Sigmoid colon (tissue), 7 donors: Measurements from ENCODE around the gene JMJD1C. TPM values are rescaled to one million over a fixed set of nuclear protein-coding genes. Genes with fewer than 3 reads are reported as not detected.

Source experiments
- DNase-seq: peaks from one replicate; pipeline ENCODE4 v3.0.0-alpha.2; 2019
- H3K27ac ChIP-seq, 4 donors: fragments of 200-600 bp; sonication (generic); one replicate each; pipeline ENCODE4 v1.5.1; 2016 to 2019; ENCODE audit warnings: mild to moderate bottlenecking in 1 of 4
- H3K27me3 ChIP-seq, 3 donors: fragments of 200-600 bp; sonication (generic); one replicate each; pipeline ENCODE4 v1.5.1; 2019; ENCODE audit warnings: mild to moderate bottlenecking in 1 of 3
- H3K36me3 ChIP-seq, 4 donors: fragments of 200-600 bp; sonication (generic); one replicate each; pipeline ENCODE4 v1.5.1; 2016 to 2019
- H3K4me1 ChIP-seq, 4 donors: fragments of 200-600 bp; sonication (generic); one replicate each; pipeline ENCODE4 v1.5.1; 2017 to 2019
- H3K4me3 ChIP-seq, 4 donors: fragments of 200-600 bp; sonication (generic); one replicate each; pipeline ENCODE4 v1.5.1; 2017 to 2019; ENCODE audit warnings: mild to moderate bottlenecking in 2 of 4, moderate library complexity in 1 of 4
- H3K9me3 ChIP-seq, 4 donors: fragments of 200-600 bp in 3 of 4; sonication (generic) in 3 of 4; one replicate each; pipeline versions ENCODE4 v1.5.1 to v1.6.1; 2013 to 2019
- CTCF ChIP-seq, 4 experiments: fragments of 450-650 bp in 3 of 4; fragments of 200-600 bp in 1 of 4; IDR thresholded peaks; one replicate each; pipeline ENCODE4 v1.5.1; 2016 to 2019; ENCODE audit warnings: antibody characterized with exemption in 4 of 4, mild to moderate bottlenecking in 3 of 4, moderate library complexity in 2 of 4
- EP300 ChIP-seq, 4 donors: sonication (generic); formaldehyde crosslinking; IDR thresholded peaks; one replicate each; pipeline ENCODE4 v1.6.1; 2017; ENCODE audit warnings: antibody characterized with exemption in 4 of 4
- POLR2A ChIP-seq, 2 donors: fragments of 450-650 bp; IDR thresholded peaks; one replicate each; pipeline ENCODE4 v1.6.1; 2016; ENCODE audit warnings: antibody characterized with exemption in 2 of 2, mild to moderate bottlenecking in 2 of 2, moderate library complexity in 2 of 2
- POLR2AphosphoS5 ChIP-seq, 4 donors: sonication (generic); formaldehyde crosslinking; IDR thresholded peaks; one replicate each; pipeline ENCODE4 v1.6.1; 2017; ENCODE audit warnings: antibody characterized with exemption in 4 of 4
- WGBS, 2 donors: extraction: QIAGEN DNeasy Blood & Tissue Kit; methylation state at CpG; one replicate each; pipeline ENCODE4 v1.1.7; 2013; 5-methylcytosine and 5-hydroxymethylcytosine counted together
- intact Hi-C: fragments of 100-400 bp; cut with DNase I; formaldehyde crosslinking; loops from one replicate; pipeline ENCODE4 v1.15.1; 2023
- polyA plus RNA-seq, 3 donors: library from polyadenylated mRNA; stranded (reverse); fragments of 200-250 nt; gene quantifications; one replicate each; pipeline ENCODE4 v1.2.3, GENCODE V29; 2013
- total RNA-seq, 4 donors: library from RNA; depleted of rRNA; stranded (reverse); fragments of >200 nt; gene quantifications; one replicate each; pipeline ENCODE4 v1.1.0, GENCODE V29; 2016
- donor health status: healthy with polysubstance abuse.
- donor health status: Bipolar disorder and iron deficiency.
- donor health status: healthy.

The JMJD1C gene
- total and polyA plus RNA-seq, 7 donors = 13.2 to 134 (median 94.2) TPM

- H3K9me3 ChIP-seq = no peaks in the 10 kb centered on the region
- intact Hi-C loops = no loop called here
- H3K4me3 ChIP-seq = no peak overlapping the region
- peaks cover 0 to 27% (median 10%) of the 10 kb centered on the region in 4 donors for H3K4me1 ChIP-seq
- no peaks in the 10 kb centered on the region for H3K36me3 ChIP-seq
- no peak for DNase-seq
- TF ChIP-seq CTCF (IDR thresholded peaks at IDR 0.05) (no peak), EP300 (IDR thresholded peaks at IDR 0.05) (no peak), POLR2AphosphoS5 (IDR thresholded peaks at IDR 0.05) (no peak), POLR2A (IDR thresholded peaks at IDR 0.05) (no peak)
- H3K27ac ChIP-seq = no peak overlapping the region
- no peaks in the 10 kb centered on the region for H3K27me3 ChIP-seq
- 73 to 84% methylated on average over 6 of the region's 6 CpGs for WGBS, 2 donors
Measured at GRCh38 chr10:63481815-63482421, 16.1 kb upstream of the JMJD1C start.

- Histone ChIP-seq H3K27me3 (no peaks in the 10 kb centered on the region), H3K9me3 (no peaks in the 10 kb centered on the region), H3K4me3 (no peak overlapping the region), H3K36me3 (no peaks in the 10 kb centered on the region), H3K27ac (no peak overlapping the region), H3K4me1 (peaks cover 0 to 22% (median 7%) of the 10 kb centered on the region in 4 donors)
- no peak for DNase-seq
- TF ChIP-seq POLR2A (IDR thresholded peaks at IDR 0.05) (no peak), CTCF (IDR thresholded peaks at IDR 0.05) (no peak)
- 57 to 84% methylated on average over 5 of the region's 5 CpGs for WGBS, 2 donors
- intact Hi-C loops = no loop called here
Measured at GRCh38 chr10:63480237-63480636, 14.5 kb upstream of the JMJD1C start.

GRCh38 chr10:63478564-63478963 lies 12.8 kb upstream of the JMJD1C start:
- WGBS, 2 donors = 82 to 83% methylated on average over 3 of the region's 3 CpGs
- DNase-seq = no peak
- H3K27ac ChIP-seq = no peak overlapping the region
- H3K27me3 ChIP-seq = no peaks in the 10 kb centered on the region
- no peaks in the 10 kb centered on the region for H3K36me3 ChIP-seq
- H3K4me3 ChIP-seq = no peak overlapping the region
- peaks cover 0 to 22% (median 7%) of the 10 kb centered on the region in 4 donors for H3K4me1 ChIP-seq
- intact Hi-C loops = no loop called here
- no peaks in the 10 kb centered on the region for H3K9me3 ChIP-seq
- TF ChIP-seq POLR2AphosphoS5 (IDR thresholded peaks at IDR 0.05) (no peak), POLR2A (IDR thresholded peaks at IDR 0.05) (no peak), CTCF (IDR thresholded peaks at IDR 0.05) (no peak), EP300 (IDR thresholded peaks at IDR 0.05) (no peak)

- no peak overlapping the region for H3K4me3 ChIP-seq
- no peaks in the 10 kb centered on the region for H3K9me3 ChIP-seq
- H3K36me3 ChIP-seq = no peaks in the 10 kb centered on the region
- TF ChIP-seq CTCF (IDR thresholded peaks at IDR 0.05) = no peak
- DNase-seq = no peak
- WGBS, 2 donors = 45 to 55% methylated on average over 1 of the region's 1 CpG
- peaks cover 0 to 22% (median 7%) of the 10 kb centered on the region in 4 donors for H3K4me1 ChIP-seq
- no peaks in the 10 kb centered on the region for H3K27me3 ChIP-seq
- no peak overlapping the region for H3K27ac ChIP-seq
- intact Hi-C loops = no loop called here
Measured at GRCh38 chr10:63477927-63478326, 12.2 kb upstream of the JMJD1C start.

- 96% methylated on average over 8 of the region's 8 CpGs for WGBS, 2 donors
- H3K27ac ChIP-seq = no peak overlapping the region
- no peak for DNase-seq
- no peaks in the 10 kb centered on the region for H3K27me3 ChIP-seq
- no peak overlapping the region for H3K4me3 ChIP-seq
- no peaks in the 10 kb centered on the region for H3K36me3 ChIP-seq
- intact Hi-C loops = no loop called here
- peaks cover 0 to 17% (median 10%) of the 10 kb centered on the region in 4 donors for H3K4me1 ChIP-seq
- no peak for TF ChIP-seq EP300 (IDR thresholded peaks at IDR 0.05)
- TF ChIP-seq POLR2A (IDR thresholded peaks at IDR 0.05) = no peak
- TF ChIP-seq CTCF (IDR thresholded peaks at IDR 0.05) = no peak
- TF ChIP-seq POLR2AphosphoS5 (IDR thresholded peaks at IDR 0.05) = no peak
- no peaks in the 10 kb centered on the region for H3K9me3 ChIP-seq
Measured at GRCh38 chr10:63474488-63474887, 8.7 kb upstream of the JMJD1C start.
